Kidney glomerular epithelial cell (primary cell): ENCODE results near the gene NR3C2.
"Not testable (repeated sequence)": the region's sequence is repeated elsewhere in the genome, so short reads cannot be mapped to it uniquely, and the experiment has no call there.

ENCODE experiments used
- DNase-seq: peaks from one replicate; lab custom pipeline; 2025; lab: John Stamatoyannopoulos, UW

The NR3C2 gene

GRCh38 chr4:148369919-148370318 lies 72.3 kb downstream of the NR3C2 start:
- no peak for DNase-seq

DNA sequence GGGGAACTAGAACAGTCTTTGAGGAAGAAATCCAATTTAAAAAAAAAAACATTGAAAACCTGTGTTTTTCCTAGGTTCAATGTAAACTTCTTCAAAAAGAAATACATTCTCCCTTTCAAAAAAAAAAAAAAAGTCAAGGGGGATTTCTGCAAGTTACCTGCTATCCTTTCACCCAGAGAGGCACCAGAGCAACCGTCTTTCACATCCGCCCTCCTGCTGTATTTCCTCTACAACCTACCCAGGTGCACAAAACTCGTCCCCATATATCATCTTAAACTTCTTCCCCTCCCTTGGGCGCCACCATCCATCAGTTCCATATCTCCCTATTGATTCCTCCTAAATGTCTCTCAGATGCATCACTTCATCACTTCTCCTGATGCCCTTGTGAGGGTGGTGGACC lies 74.5 kb downstream of the NR3C2 start:
- no peak for DNase-seq

GRCh38 chr4:148366251-148366650 lies 76.0 kb downstream of the NR3C2 start:
- no peak for DNase-seq

DNA sequence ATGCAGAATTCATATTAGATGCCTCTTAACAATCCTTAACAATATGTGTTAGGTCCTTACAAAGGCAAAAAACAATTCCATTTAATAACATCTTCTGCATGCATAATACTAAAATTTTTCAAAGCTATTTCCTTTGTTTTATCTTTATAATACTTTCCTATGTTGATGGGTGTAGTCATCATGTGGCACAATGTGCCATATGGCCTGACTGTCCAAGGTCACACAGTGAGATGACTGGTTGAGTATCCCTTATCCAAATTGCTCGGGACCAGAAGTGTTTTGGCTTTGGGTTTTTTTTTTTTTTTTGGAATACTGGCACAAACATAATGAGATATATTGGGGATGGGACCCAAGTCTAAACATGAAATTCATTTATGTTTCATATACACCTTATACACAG lies 77.7 kb downstream of the NR3C2 start:
- no peak for DNase-seq

GRCh38 chr4:148359769-148360168 lies 82.4 kb downstream of the NR3C2 start:
- no peak for DNase-seq

DNA sequence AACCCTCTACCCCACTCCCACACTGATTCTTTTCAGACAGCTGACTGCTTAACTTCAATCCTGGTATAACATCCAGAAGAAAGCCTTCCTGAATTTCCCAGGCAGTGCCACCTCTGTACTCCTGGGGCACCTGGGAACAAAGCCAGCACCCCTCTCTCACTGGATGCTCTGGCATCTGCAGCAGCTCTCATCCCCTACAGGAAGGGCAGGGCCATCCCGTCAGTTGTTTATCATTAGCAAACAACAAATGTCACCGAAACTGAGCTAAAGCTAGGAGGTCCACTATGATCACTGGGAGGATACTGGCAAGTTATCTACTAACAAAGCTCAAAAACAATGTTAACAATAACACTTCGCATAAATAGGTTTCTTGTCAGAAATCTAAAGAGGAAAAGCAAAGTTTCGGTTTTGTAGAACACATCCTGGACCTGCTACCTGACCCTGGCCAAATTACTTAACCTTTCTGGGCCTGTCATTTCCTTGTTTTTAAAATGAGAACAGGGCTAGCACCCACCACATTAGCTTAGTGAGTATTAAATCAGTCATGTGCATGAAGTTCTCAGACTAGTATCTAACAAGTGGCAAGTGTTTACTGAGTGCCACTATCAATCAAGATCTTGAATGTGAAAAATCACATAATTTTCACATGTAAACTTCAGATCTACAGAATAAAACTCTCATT lies 86.6 kb downstream of the NR3C2 start:
- DNase-seq = no peak

GRCh38 chr4:148354186-148354585 lies 88.0 kb downstream of the NR3C2 start:
- no peak for DNase-seq

DNA sequence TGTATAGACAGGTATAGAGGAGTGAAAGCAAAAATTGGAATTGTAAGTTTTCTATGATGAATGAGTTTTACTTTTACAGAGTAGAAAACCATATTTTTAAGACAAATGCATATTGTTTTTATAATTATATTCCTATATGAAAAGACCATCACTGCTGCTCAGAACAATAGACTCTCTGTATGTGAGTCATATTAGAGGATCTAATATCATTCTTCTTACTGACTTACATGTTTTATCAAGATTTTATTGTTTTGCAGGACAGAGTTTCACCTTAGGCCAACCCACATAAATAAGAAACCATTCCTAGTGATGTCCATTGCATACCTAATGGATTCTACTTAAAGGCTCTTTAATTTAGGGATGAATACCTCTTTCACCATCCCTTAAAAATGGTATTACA lies 88.6 kb downstream of the NR3C2 start:
- no peak for DNase-seq

GRCh38 chr4:148349153-148349552 lies 93.1 kb downstream of the NR3C2 start:
- no peak for DNase-seq

DNA sequence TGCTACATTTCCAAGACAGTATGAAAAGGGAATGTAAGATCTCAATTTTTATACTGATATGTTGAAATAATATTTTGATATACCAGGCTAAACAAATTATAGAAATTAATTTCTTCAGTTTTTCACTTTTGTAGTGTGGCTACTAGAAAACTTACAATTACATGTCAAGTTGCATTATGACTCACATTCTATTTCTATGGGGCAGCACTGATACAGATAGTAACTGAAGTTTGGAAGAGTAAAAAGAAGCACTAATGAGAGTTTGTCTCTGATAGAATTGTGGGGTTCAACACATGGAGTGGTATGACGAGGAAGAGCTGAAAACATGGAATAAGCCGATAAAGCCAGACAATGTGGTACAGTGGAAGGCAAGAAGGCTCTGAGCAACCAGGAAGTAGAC lies 95.6 kb downstream of the NR3C2 start:
- no peak for DNase-seq

DNA sequence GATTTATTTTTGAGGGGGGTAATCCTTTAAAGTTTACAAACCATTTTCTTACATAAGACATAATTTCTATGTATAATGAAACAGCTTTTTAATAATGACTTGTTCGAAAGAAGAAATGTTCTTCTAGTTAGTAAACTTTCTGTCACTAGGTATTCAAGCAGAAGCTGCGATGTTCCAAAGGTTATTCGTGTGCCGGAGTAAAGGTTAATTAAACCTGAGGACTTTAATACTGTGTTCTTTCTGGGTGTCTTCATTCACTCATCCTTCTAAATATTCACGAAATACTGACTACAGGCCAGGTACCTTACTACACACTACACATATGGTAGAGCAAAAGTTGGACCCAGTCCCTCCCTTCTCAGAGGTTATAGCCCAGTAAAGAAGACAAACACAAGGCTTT lies 96.7 kb downstream of the NR3C2 start:
- no peak for DNase-seq

DNA sequence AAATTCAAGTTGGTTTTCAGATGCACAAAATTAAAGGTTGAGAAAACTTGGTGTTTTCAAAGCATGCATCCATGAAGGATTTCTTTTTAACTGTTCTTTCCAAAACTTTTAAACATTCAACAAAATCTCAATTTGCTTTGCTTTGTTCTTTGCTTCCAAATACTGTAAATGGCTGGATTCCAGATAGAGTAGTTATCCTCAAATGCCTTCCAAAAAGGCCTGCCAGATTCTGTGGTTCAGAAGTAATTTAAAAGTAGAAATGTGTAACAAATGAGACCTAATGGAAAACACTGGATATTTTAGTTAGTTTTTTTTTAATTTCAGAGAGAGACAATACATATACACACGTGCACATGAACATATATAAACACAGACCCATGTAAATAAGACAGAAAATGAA lies 97.3 kb downstream of the NR3C2 start:
- no peak for DNase-seq

DNA sequence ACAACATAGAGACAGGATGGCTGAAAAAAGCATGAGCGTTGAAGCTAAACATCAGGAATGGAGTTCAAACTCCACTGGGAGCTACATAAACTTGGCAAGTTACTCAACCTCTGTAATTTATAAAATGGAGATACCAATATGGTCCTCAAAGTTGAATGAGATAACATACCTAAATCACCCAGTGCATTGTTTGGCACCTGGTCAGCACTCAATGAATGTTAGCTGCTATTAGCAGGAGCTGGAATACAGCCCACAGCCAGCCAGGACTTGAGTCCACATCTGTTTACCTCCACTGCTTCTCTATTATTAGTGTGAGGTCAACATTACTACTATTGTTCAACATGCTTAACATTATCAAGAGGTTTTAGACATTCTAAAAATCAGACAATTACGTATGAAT lies 97.9 kb downstream of the NR3C2 start:
- DNase-seq = no peak

DNA sequence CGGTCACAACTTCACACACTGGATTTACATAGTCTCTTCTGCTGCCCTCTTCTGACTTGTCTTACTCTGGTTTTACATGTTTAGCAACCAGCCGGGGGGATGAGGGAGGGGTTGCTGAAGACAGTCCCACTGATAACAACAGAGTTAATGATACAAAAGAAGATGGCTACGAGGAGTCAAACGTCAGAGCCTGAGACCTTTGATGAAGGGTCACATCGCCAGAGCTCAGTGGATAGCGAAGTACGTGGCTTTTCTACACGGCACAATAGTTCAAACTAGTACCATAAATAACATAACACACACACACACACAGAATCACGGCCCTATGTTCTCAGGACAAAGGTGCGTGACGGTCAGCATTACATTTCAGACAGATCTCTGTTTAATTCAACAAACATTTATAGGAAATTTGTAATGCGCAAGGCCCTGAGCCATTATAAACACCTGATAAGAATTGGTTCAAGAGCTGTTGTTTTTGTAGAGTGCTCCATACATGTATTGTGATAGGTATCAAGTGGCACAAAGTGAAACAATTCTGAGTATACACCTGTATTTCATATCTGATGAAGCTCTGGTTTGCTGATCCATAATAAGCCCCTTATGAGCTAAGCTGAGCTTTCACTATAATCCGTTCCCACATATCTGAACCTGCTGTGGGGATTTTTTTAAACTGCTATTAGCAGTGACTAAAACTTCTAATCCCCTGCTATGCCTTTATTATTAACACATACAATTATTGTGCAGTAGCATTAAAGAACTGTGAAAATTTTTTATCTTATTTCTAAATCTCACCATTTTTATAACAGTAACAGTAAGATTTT lies 100.0 kb downstream of the NR3C2 start:
- DNase-seq = no peak

DNA sequence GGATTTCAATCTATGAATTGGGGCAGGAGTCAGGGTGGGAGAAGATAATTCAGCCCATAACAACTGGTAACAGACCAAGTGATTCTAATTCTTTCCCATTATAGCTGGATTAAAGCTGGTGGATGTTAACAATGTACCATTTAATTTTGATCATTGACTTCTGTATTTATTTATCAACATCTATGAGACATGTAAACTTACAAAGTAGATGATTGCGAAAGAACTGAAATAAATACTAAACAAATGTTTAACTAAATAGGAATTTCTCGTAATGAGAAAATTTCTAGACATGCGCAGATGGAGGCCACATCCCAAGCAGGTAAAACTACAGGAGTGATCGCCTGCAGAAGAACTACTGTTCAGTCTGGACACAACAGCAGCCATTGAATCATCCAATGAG lies 107.1 kb downstream of the NR3C2 start:
- no peak for DNase-seq

GRCh38 chr4:148333265-148333664 lies 108.9 kb downstream of the NR3C2 start:
- no peak for DNase-seq

- no peak for DNase-seq
Observed at GRCh38 chr4:148332486-148332885, 109.7 kb downstream of the NR3C2 start.

DNA sequence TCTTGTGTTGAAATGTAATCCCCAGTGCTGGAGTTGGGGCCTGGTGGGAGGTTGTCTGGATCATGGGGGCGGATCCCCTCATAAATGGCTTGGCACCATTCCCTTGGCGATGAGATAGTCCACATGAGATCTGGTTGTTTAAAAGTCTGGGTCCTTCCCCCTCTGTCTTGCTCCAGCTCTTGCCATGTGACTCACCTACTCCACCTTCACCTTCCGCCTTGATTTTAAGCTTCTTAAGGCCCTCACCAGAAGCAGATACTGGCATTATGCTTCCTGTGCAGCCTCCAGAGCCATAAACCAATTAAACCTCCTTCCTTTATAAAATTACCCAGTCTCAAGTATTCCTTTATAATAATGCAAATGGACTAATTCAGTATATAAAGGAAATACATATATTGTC lies 111.5 kb downstream of the NR3C2 start:
- DNase-seq = no peak

DNA sequence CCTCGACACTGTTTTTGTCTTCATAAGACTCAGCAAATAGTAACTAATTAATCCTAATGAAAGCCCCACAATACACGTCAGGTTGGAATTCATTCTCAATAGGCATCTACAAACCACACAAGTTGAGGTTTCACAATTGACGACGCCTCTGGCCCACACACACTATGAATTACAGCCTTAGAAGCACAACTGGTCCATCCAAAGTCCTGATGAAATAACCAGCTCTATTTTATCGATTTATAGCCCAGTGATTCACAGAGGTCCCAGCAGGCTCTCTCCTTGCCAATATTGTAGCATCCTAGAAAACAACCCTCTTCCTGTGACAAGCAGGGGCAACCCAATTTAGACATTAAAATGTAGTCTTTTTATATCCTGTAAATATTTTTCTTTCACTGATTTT lies 112.1 kb downstream of the NR3C2 start:
- no peak for DNase-seq

- no peak for DNase-seq
Observed at GRCh38 chr4:148329751-148330150, 112.5 kb downstream of the NR3C2 start.

DNA sequence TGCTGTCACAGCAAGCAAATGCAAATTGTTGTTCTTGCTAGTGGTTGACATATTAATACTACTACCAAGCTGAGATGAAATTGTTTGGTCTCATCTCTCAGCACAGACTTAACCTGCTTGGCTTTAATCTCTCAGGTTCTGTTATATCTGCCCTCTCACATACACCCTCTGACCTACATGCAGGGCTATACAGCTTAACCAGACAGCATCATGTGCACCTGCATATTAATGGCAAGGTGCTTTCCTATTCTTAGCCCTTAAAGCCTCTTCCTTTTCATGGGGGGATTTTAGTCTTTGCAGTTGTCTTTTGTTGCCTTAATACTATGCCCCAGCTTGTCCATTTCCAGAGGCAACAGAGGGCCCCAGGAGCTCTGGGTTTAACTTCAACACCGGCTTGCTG lies 114.5 kb downstream of the NR3C2 start:
- DNase-seq = no peak

DNA sequence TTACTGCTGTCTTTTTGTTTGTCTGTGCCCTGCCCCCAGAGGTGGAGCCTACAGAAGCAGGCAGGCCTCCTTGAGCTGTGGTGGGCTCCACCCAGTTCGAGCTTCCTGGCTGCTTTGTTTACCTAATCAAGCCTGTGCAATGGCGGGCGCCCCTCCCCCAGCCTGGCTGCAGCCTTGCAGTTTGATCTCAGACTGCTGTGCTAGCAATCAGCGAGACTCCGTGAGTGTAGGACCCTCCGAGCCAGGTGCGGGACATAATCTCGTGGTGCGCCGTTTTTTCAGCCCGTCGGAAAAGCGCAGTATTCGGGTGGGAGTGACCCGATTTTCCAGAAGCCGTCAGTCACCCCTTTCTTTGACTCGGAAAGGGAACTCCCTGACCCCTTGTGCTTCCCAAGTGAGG lies 118.9 kb downstream of the NR3C2 start:
- DNase-seq = not testable (repeated sequence)

DNA sequence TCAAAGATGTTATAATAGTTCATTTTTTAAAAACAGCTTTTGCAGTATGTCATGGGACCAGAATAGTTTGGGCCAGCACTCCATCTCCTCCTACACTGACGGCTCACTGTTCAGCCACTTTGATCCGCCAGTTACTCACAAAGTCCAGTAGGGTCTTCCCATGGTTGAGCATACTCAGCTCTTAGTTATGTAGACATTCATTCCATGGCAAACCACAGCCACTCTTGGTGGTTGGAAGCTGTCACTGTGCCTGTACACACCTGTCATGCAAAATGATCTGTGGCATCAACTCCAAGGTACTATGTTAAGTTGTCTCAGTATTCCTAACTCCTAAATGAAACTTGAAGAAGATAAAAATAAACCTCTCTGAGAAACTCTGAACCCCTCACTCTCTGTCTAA lies 127.2 kb downstream of the NR3C2 start:
- DNase-seq = peak; percentile 49
